ENCODE measurements around the gene NUP85. TPM values are rescaled to one million over a fixed set of nuclear protein-coding genes. Genes with fewer than 3 reads are reported as not detected.
A peak's percentile ranks its signal among the peaks of the same experiment; 100 is the strongest.

Gene NUP85
- total and polyA plus RNA-seq, 11 donors: 9.4 to 40.9 (median 21.5) TPM

GRCh38 chr17:75267153-75267410 is 61.6 kb downstream of the NUP85 start:
- peaks cover 0 to 46% (median 42%) of the 10 kb centered on the region in 9 donors for H3K36me3 ChIP-seq
- ATAC-seq (no peak), DNase-seq (no peak)
- H3K4me1 ChIP-seq: peaks cover 2 to 60% (median 22%) of the 10 kb centered on the region in 12 donors
- intact Hi-C loops (cut with DNase I): no loop called here
- no peak overlapping the region for H3K4me3 ChIP-seq
- no peak for TF ChIP-seq POLR2A (IDR thresholded peaks at IDR 0.05)
- TF ChIP-seq, protein P1, sequence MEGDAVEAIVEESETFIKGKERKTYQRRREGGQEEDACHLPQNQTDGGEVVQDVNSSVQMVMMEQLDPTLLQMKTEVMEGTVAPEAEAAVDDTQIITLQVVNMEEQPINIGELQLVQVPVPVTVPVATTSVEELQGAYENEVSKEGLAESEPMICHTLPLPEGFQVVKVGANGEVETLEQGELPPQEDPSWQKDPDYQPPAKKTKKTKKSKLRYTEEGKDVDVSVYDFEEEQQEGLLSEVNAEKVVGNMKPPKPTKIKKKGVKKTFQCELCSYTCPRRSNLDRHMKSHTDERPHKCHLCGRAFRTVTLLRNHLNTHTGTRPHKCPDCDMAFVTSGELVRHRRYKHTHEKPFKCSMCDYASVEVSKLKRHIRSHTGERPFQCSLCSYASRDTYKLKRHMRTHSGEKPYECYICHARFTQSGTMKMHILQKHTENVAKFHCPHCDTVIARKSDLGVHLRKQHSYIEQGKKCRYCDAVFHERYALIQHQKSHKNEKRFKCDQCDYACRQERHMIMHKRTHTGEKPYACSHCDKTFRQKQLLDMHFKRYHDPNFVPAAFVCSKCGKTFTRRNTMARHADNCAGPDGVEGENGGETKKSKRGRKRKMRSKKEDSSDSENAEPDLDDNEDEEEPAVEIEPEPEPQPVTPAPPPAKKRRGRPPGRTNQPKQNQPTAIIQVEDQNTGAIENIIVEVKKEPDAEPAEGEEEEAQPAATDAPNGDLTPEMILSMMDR (IDR thresholded peaks at IDR 0.05): no peak
- H3K9me3 ChIP-seq: no peaks in the 10 kb centered on the region
- H3K27me3 ChIP-seq: no peaks in the 10 kb centered on the region
- WGBS, 4 donors: 45 to 58% (median 50%) methylated on average over 2 of the region's 2 CpGs
- no peak overlapping the region for H3K27ac ChIP-seq

DNA sequence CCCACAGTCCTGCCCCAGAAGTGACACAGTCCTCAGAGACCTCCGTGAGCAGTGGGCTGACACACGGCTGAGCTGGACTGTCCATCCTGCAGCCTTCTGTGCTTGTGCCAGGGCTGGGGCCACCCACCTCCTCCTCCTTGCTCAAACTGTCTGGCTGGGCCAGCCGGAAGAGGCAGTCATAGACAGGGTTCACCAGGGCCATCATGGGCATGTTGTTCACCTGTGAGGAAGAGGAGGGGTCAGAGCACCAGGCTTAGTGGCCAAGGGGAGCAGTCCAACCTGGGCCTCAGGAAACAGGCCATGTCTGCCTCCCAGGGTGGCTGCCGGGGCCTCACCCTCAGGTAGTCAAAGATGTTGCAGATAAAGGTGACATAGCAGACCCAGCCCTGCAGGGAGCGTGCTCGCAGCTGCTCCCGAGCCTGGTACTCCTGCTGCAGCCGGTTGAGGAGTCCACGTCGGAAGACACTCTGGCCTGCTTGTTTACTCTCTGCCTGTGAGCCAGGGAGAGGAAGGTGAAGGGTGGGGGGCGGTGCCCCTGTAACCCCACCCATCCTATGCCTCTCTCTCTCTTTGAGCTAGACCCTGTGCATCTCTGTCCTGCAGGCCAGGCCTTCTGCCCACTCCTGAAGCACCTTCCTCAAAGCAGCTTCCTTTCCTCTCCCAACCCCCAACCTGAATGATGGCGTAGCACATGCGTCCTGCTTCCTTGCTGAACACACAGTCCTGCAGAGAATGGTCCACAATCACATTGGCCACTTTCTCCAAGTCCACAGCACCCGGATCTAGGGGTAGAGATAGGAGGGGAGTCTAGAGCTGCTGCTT is 62.1 kb downstream of the NUP85 start:
- no peak for TF ChIP-seq POLR2A (IDR thresholded peaks at IDR 0.05)
- TF ChIP-seq, protein P1 (IDR thresholded peaks at IDR 0.05): no peak
- no peaks in the 10 kb centered on the region for H3K9me3 ChIP-seq
- no peaks in the 10 kb centered on the region for H3K27me3 ChIP-seq
- peaks cover 0 to 60% (median 24%) of the 10 kb centered on the region in 12 donors for H3K4me1 ChIP-seq
- intact Hi-C loops (cut with DNase I): no loop called here
- H3K4me3 ChIP-seq: no peak overlapping the region
- H3K36me3 ChIP-seq: peaks cover 0 to 46% (median 42%) of the 10 kb centered on the region in 9 donors
- H3K27ac ChIP-seq: peak overlapping the region in 1 of 12 donors; percentile 27
- ATAC-seq (no peak), DNase-seq (no peak)
- WGBS, 4 donors: 51 to 56% (median 53%) methylated on average over 6 to 14 of the region's 14 CpGs

DNA sequence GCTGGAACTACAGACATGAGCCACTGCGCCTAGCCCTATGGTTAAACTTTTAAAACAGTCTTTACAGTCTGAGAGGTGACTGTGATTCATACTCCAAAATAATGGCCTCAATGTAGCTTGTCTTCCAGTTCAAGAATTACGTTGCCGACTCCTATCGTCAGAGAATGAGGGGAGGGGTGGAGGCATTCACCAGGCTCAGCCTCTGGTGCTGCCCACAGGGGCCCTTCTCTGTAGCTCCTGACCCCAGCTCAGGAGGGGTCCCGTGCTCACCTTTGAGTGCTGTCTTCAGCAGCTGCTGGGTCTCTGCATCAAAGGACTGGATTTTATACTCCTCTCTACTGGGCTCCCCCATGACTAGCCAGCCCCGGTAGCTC is 64.4 kb downstream of the NUP85 start:
- Histone ChIP-seq H3K4me1 (peaks cover 0 to 60% (median 22%) of the 10 kb centered on the region in 12 donors), H3K27ac (peak overlapping the region; percentile 86 to 98 (median 95)), H3K4me3 (peak overlapping the region; percentile 52 to 99 (median 95)), H3K27me3 (no peaks in the 10 kb centered on the region), H3K36me3 (peaks cover 0 to 42% (median 22%) of the 10 kb centered on the region in 9 donors), H3K9me3 (no peaks in the 10 kb centered on the region)
- DNase-seq (no peak), ATAC-seq (no peak)
- intact Hi-C loops (cut with DNase I): loop anchor here in 2 of 10 donors (2.0 to 10.0 kb wide), 4 partner anchors 65 to 317 kb away; partner anchors contain the start of gene MYO15B (in 1 of the 2)
- WGBS, 4 donors: 20 to 24% (median 23%) methylated on average over 4 to 6 of the region's 6 CpGs
- TF ChIP-seq, protein P1 (IDR thresholded peaks at IDR 0.05): no peak
- no peak for TF ChIP-seq POLR2A (IDR thresholded peaks at IDR 0.05)

DNA sequence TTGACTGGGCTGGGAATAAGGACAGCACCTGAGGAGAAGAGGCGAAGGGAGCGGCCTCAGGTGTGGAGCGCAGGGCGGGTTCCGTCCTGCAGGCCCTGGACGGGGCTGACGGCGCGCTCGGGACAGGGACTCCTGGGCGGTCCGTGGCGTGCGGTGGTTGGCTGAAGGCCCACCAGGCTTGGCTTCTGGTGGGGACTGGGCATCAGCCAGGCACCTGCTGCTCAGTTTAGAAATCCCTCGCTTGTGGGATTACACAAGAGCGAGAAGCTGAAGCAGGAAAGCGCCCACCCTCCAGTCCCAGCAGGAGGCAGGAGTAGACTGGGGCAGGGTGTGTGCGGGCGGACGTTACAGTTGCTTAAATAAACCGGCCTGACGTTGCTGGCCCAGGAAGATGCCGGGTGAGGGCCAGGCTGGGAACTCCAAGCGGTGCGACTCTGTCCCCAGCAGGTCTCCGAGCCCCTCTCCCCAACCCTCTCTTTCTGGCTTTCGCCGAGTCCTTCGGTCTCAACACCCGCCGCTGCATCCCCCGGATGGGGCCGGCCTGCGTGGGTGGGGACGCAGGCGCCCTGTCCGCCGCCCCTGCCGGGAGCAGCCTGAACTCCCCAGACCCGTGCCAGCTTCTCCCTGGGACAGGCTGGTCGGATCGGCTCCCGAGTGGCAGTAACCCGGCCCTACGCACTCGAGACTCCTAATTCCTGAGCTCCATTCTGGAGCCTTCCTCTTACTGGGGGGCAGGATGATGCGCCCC is 64.9 kb downstream of the NUP85 start:
- peak overlapping the region; percentile 52 to 99 (median 95) for H3K4me3 ChIP-seq
- H3K9me3 ChIP-seq: no peaks in the 10 kb centered on the region
- peaks cover 0 to 43% (median 17%) of the 10 kb centered on the region in 9 donors for H3K36me3 ChIP-seq
- peak; percentile 72 to 82 (median 74) for DNase-seq
- H3K27ac ChIP-seq: peak overlapping the region; percentile 86 to 98 (median 95)
- intact Hi-C loops (cut with DNase I): loop anchor here in 2 of 10 donors (2.0 to 10.0 kb wide), 4 partner anchors 64 to 317 kb away; partner anchors contain the start of gene MYO15B (in 1 of the 2)
- peak in 1 of 2 donors; percentile 6 for TF ChIP-seq POLR2A (IDR thresholded peaks at IDR 0.05)
- TF ChIP-seq, protein P1 (IDR thresholded peaks at IDR 0.05): peak in 5 of 12 donors; percentile 15 to 46 (median 33)
- peak; percentile 33 to 72 (median 61) for ATAC-seq
- H3K27me3 ChIP-seq: no peaks in the 10 kb centered on the region
- H3K4me1 ChIP-seq: peaks cover 0 to 60% (median 22%) of the 10 kb centered on the region in 12 donors
- WGBS, 4 donors: 1 to 3% (median 1%) methylated on average over 15 to 47 of the region's 47 CpGs
